SK-N-SH treated with all-trans-retinoic acid at 6 μM for 48 hours (cell line): ENCODE data around the gene ABHD17C.
"Not testable (repeated sequence)": the region's sequence is repeated elsewhere in the genome, so short reads cannot be mapped to it uniquely, and the experiment has no call there.

ENCODE experiments used
- ATAC-seq: fragments of 200-7000 bp; cut with Tn5 transposase; 3 replicates; pipeline ENCODE4 v1.9.1; 2020; ENCODE audit warnings: mild to moderate bottlenecking, moderate library complexity
- ARNTL ChIP-seq: fragments of 450-650 bp; formaldehyde crosslinking; IDR thresholded peaks from 2 replicates; pipeline ENCODE4 v1.5.0; 2020; ENCODE audit warnings: low read depth, mild to moderate bottlenecking, moderate library complexity, borderline replicate concordance
- BACH2 ChIP-seq: fragments of 250-450 bp; sonication (Bioruptor Pico); IDR thresholded peaks from 2 replicates; pipeline ENCODE4 v1.9.0; 2021; ENCODE audit warnings: mild to moderate bottlenecking, borderline replicate concordance
- ESRRG ChIP-seq: fragments of 250-450 bp; sonication (Bioruptor Pico); IDR thresholded peaks from 2 replicates; pipeline ENCODE4 v1.6.1; 2021; ENCODE audit warnings: mild to moderate bottlenecking
- GLIS3 ChIP-seq: fragments of 250-450 bp; sonication (Bioruptor Pico); IDR thresholded peaks from 2 replicates; pipeline ENCODE4 v1.5.0; 2020; ENCODE audit warnings: mild to moderate bottlenecking, moderate library complexity
- ISL1 ChIP-seq: fragments of 250-450 bp; sonication (Bioruptor Pico); IDR thresholded peaks from 2 replicates; pipeline ENCODE4 v2.1.2; 2022; ENCODE audit warnings: mild to moderate bottlenecking, moderate library complexity
- OSR1 ChIP-seq: fragments of 250-450 bp; sonication (Bioruptor Pico); IDR thresholded peaks from 2 replicates; pipeline ENCODE4 v1.8.0; 2022; ENCODE audit warnings: moderate library complexity, mild to moderate bottlenecking, inconsistent platforms
- PPARA ChIP-seq: fragments of 250-450 bp; sonication (Bioruptor Pico); IDR thresholded peaks from 2 replicates; pipeline ENCODE4 v1.5.0; 2020; ENCODE audit warnings: mild to moderate bottlenecking, borderline replicate concordance
- RARB ChIP-seq: fragments of 250-450 bp; sonication (Bioruptor Pico); IDR thresholded peaks from 2 replicates; pipeline ENCODE4 v1.8.0; 2021; ENCODE audit warnings: mild to moderate bottlenecking, moderate library complexity
- SNAI2 ChIP-seq: fragments of 250-450 bp; sonication (Bioruptor Pico); IDR thresholded peaks from 2 replicates; pipeline ENCODE4 v1.5.0; 2020; ENCODE audit warnings: mild to moderate bottlenecking, moderate library complexity
- TCF4 ChIP-seq: fragments of 250-450 bp; sonication (Bioruptor Pico); IDR thresholded peaks from 2 replicates; pipeline ENCODE4 v1.8.0; 2021; ENCODE audit warnings: mild to moderate bottlenecking, moderate library complexity, borderline replicate concordance
- TOX ChIP-seq: fragments of 250-450 bp; sonication (Bioruptor Pico); IDR thresholded peaks from 2 replicates; pipeline ENCODE4 v1.8.0; 2021; ENCODE audit warnings: mild to moderate bottlenecking, moderate library complexity, borderline replicate concordance
- ZC3H10 ChIP-seq: fragments of 250-450 bp; sonication (Bioruptor Pico); IDR thresholded peaks from 2 replicates; pipeline ENCODE4 v1.5.1; 2021; ENCODE audit warnings: mild to moderate bottlenecking, moderate library complexity
- ZFP30 ChIP-seq: fragments of 450-650 bp; formaldehyde crosslinking; IDR thresholded peaks from 2 replicates; pipeline ENCODE4 v1.5.0; 2022; ENCODE audit warnings: mild to moderate bottlenecking, moderate library complexity
- ZNF565 ChIP-seq: fragments of 450-650 bp; formaldehyde crosslinking; conservative IDR thresholded peaks from 2 replicates; pipeline ENCODE4 v1.5.0; 2020; ENCODE audit warnings: low read depth, mild to moderate bottlenecking, moderate library complexity
- ZNF70 ChIP-seq: fragments of 450-650 bp; formaldehyde crosslinking; IDR thresholded peaks from 2 replicates; pipeline ENCODE4 v1.5.0; 2020; ENCODE audit warnings: mild to moderate bottlenecking, moderate library complexity
- ZNF8 ChIP-seq: fragments of 450-650 bp; formaldehyde crosslinking; IDR thresholded peaks from 2 replicates; pipeline ENCODE4 v1.5.0; 2020; ENCODE audit warnings: mild to moderate bottlenecking, moderate library complexity
- TF ChIP-seq, protein P1 (sequence below): fragments of 250-450 bp; sonication (Bioruptor Pico); IDR thresholded peaks from 2 replicates; pipeline ENCODE4 v1.5.1; 2021; ENCODE audit warnings: mild to moderate bottlenecking, moderate library complexity
- TF ChIP-seq, protein P2 (sequence below): fragments of 250-450 bp; sonication (Bioruptor Pico); IDR thresholded peaks from 2 replicates; pipeline ENCODE4 v1.5.1; 2020; ENCODE audit warnings: low read depth, mild to moderate bottlenecking, moderate library complexity
- TF ChIP-seq, protein P3 (sequence below): fragments of 250-450 bp; sonication (Bioruptor Pico); IDR thresholded peaks from 2 replicates; pipeline ENCODE4 v1.5.0; 2020; ENCODE audit warnings: mild to moderate bottlenecking, moderate library complexity
- TF ChIP-seq, protein P4 (sequence below): fragments of 250-450 bp; sonication (Bioruptor Pico); IDR thresholded peaks from 2 replicates; pipeline ENCODE4 v1.8.0; 2021; ENCODE audit warnings: low read depth, mild to moderate bottlenecking, moderate library complexity, borderline replicate concordance
- TF ChIP-seq, protein P5 (sequence below): fragments of 250-450 bp; sonication (Bioruptor Pico); IDR thresholded peaks from 2 replicates; pipeline ENCODE4 v1.8.0; 2020; ENCODE audit warnings: mild to moderate bottlenecking, moderate library complexity, borderline replicate concordance

The ABHD17C gene

DNA sequence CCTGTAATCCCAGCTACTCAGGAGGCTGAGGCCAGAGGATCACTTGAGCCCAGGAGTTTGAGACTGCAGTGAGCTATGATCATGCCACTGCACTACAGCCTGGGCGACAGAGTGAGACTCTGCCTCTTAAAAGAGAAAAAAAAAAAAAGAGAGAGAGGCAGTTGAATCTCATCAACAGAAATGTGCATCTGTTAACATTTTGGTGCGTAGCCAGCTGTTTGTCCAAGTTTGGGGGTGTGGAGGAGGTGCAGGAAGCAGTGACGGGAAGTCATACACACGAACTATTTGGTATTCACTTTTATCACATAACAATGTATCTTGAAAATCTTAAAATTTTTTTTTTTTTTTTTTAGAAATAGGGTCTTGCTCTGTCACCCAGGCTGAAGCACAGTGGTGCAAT is 65.8 kb downstream of the ABHD17C start:
- no peak for ATAC-seq
- TF ChIP-seq SNAI2 (CRISPR knock-in tag) (no peak), OSR1 (CRISPR knock-in tag) (no peak), ZFP30 (CRISPR knock-in tag) (no peak), ESRRG (CRISPR knock-in tag) (no peak), BACH2 (CRISPR knock-in tag) (no peak), ARNTL (no peak), ZNF70 (CRISPR knock-in tag) (no peak)
- TF ChIP-seq, protein P1, sequence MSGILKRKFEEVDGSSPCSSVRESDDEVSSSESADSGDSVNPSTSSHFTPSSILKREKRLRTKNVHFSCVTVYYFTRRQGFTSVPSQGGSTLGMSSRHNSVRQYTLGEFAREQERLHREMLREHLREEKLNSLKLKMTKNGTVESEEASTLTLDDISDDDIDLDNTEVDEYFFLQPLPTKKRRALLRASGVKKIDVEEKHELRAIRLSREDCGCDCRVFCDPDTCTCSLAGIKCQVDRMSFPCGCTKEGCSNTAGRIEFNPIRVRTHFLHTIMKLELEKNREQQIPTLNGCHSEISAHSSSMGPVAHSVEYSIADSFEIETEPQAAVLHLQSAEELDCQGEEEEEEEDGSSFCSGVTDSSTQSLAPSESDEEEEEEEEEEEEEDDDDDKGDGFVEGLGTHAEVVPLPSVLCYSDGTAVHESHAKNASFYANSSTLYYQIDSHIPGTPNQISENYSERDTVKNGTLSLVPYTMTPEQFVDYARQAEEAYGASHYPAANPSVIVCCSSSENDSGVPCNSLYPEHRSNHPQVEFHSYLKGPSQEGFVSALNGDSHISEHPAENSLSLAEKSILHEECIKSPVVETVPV: no peak

DNA sequence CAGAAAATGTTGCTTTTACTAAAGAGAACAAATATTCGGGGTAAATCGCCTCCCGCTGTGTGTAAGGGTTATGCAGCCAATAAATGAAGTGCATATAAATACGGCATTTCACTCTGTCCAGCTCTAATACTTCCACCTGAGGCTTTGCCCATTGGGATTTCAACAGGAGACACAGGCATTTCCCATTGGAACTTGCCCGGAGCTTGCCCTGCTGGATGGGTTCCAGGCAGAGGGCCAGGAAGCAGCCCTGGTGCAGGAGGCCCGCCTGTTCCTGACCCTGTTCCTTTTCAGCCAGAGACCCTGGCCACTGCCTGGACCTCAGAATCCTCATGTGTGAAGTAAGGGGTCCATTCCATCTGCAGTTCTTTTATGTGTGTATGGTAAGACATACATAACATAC is 66.6 kb downstream of the ABHD17C start:
- TF ChIP-seq ZNF8 (CRISPR knock-in tag) (no peak), SNAI2 (CRISPR knock-in tag) (no peak), RARB (CRISPR knock-in tag) (no peak), GLIS3 (CRISPR knock-in tag) (no peak), ZC3H10 (CRISPR knock-in tag) (no peak)
- TF ChIP-seq, protein P1: no peak
- TF ChIP-seq, all 23 proteins: peak for 0
- no peak for ATAC-seq

DNA sequence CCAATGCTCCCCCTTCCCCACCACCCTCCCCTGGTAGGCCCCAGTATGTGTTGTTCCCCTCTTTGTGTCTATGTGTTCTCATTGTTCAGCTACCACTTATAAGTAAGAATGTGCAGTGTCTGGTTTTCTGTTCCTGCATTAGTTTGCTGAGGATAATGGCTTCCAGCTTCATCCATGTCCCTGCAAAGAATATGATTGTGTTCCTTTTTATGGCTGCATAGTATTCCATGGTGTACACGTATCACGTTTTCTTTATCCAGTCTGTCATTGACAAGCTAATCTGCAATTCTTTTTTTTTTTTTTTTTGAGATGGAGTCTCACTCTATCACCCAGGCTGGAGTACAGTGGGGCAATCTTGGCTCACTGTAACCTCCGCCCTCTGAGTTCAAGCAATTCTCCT is 68.1 kb downstream of the ABHD17C start:
- not testable (repeated sequence) for ATAC-seq

DNA sequence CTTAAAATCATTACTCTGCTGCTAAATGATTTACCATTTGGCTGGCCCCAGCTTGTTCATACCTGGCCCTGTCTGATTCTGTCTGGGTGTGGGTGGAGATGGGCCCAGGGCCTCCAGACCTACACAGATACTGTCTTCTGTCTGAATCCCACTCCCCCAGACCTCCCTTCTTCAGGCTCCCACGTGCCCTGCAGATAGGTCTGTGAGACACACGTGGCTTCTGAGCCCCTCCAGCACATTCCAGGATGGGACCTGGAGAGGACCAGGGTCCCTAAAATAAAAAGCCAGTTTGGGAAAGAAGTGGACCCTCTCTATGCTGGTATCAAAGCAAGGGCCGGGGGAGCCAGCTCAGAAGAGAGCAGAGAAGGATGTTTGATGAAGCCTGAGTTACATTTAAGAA is 69.4 kb downstream of the ABHD17C start:
- no peak for ATAC-seq

More for the DNA sequence above, 69.4 kb downstream of the ABHD17C start:
- TF ChIP-seq, protein P2, sequence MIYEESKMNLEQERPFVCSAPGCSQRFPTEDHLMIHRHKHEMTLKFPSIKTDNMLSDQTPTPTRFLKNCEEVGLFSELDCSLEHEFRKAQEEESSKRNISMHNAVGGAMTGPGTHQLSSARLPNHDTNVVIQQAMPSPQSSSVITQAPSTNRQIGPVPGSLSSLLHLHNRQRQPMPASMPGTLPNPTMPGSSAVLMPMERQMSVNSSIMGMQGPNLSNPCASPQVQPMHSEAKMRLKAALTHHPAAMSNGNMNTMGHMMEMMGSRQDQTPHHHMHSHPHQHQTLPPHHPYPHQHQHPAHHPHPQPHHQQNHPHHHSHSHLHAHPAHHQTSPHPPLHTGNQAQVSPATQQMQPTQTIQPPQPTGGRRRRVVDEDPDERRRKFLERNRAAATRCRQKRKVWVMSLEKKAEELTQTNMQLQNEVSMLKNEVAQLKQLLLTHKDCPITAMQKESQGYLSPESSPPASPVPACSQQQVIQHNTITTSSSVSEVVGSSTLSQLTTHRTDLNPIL: no peak
- TF ChIP-seq PPARA (no peak), ARNTL (no peak), ESRRG (CRISPR knock-in tag) (no peak), BACH2 (CRISPR knock-in tag) (no peak), TCF4 (no peak), ISL1 (CRISPR knock-in tag) (no peak), ZNF565 (CRISPR knock-in tag) (no peak), TOX (no peak), ZFP30 (CRISPR knock-in tag) (no peak)
- TF ChIP-seq, protein P3, sequence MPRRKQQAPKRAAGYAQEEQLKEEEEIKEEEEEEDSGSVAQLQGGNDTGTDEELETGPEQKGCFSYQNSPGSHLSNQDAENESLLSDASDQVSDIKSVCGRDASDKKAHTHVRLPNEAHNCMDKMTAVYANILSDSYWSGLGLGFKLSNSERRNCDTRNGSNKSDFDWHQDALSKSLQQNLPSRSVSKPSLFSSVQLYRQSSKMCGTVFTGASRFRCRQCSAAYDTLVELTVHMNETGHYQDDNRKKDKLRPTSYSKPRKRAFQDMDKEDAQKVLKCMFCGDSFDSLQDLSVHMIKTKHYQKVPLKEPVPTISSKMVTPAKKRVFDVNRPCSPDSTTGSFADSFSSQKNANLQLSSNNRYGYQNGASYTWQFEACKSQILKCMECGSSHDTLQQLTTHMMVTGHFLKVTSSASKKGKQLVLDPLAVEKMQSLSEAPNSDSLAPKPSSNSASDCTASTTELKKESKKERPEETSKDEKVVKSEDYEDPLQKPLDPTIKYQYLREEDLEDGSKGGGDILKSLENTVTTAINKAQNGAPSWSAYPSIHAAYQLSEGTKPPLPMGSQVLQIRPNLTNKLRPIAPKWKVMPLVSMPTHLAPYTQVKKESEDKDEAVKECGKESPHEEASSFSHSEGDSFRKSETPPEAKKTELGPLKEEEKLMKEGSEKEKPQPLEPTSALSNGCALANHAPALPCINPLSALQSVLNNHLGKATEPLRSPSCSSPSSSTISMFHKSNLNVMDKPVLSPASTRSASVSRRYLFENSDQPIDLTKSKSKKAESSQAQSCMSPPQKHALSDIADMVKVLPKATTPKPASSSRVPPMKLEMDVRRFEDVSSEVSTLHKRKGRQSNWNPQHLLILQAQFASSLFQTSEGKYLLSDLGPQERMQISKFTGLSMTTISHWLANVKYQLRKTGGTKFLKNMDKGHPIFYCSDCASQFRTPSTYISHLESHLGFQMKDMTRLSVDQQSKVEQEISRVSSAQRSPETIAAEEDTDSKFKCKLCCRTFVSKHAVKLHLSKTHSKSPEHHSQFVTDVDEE (CRISPR knock-in tag): no peak
- TF ChIP-seq, protein P4, sequence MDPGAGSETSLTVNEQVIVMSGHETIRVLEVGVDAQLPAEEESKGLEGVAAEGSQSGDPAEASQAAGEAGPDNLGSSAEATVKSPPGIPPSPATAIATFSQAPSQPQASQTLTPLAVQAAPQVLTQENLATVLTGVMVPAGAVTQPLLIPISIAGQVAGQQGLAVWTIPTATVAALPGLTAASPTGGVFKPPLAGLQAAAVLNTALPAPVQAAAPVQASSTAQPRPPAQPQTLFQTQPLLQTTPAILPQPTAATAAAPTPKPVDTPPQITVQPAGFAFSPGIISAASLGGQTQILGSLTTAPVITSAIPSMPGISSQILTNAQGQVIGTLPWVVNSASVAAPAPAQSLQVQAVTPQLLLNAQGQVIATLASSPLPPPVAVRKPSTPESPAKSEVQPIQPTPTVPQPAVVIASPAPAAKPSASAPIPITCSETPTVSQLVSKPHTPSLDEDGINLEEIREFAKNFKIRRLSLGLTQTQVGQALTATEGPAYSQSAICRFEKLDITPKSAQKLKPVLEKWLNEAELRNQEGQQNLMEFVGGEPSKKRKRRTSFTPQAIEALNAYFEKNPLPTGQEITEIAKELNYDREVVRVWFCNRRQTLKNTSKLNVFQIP (CRISPR knock-in tag): no peak
- TF ChIP-seq, protein P5, sequence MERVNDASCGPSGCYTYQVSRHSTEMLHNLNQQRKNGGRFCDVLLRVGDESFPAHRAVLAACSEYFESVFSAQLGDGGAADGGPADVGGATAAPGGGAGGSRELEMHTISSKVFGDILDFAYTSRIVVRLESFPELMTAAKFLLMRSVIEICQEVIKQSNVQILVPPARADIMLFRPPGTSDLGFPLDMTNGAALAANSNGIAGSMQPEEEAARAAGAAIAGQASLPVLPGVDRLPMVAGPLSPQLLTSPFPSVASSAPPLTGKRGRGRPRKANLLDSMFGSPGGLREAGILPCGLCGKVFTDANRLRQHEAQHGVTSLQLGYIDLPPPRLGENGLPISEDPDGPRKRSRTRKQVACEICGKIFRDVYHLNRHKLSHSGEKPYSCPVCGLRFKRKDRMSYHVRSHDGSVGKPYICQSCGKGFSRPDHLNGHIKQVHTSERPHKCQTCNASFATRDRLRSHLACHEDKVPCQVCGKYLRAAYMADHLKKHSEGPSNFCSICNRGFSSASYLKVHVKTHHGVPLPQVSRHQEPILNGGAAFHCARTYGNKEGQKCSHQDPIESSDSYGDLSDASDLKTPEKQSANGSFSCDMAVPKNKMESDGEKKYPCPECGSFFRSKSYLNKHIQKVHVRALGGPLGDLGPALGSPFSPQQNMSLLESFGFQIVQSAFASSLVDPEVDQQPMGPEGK: no peak
